OCI-LY1 (cell line): ENCODE measurements around the gene NFKBIB.

Experiments used
- H2AFZ ChIP-seq: fragments of 200-600 bp; sonication (generic), shearing (Covaris generic); 2 replicates; pipeline ENCODE4 v1.6.0; 2014; ENCODE audit warnings: antibody characterized with exemption, mild to moderate bottlenecking, low read length
- H3F3A ChIP-seq: fragments of 200-600 bp; sonication (generic), shearing (Covaris generic); 2 replicates; pipeline ENCODE4 v1.6.0; 2014; ENCODE audit warnings: mild to moderate bottlenecking, antibody characterized with exemption, low read length, moderate library complexity; ENCODE audit not compliant: insufficient read depth
- H3K27ac ChIP-seq: fragments of 200-600 bp; sonication (generic); 2 replicates; pipeline ENCODE4 v1.5.1; 2014; ENCODE audit warnings: low read length, mixed run types, mild to moderate bottlenecking, low read depth; ENCODE audit not compliant: poor library complexity, severe bottlenecking
- H3K27me3 ChIP-seq: fragments of 200-600 bp; sonication (generic); 2 replicates; pipeline ENCODE4 v1.6.0; 2014; ENCODE audit warnings: antibody characterized with exemption, mild to moderate bottlenecking, low read length, moderate library complexity; ENCODE audit not compliant: insufficient read depth
- H3K36me3 ChIP-seq: fragments of 200-600 bp; sonication (generic); 2 replicates; pipeline ENCODE4 v1.6.1; 2014; ENCODE audit warnings: mild to moderate bottlenecking, antibody characterized with exemption, low read length, moderate library complexity, mixed read lengths; ENCODE audit not compliant: insufficient read depth
- H3K4me1 ChIP-seq: fragments of 200-600 bp; sonication (generic); 2 replicates; pipeline ENCODE4 v1.5.1; 2014; ENCODE audit warnings: mild to moderate bottlenecking, low read length, moderate library complexity; ENCODE audit not compliant: insufficient read depth, severe bottlenecking
- H3K4me2 ChIP-seq: fragments of 200-600 bp; sonication (generic), shearing (Covaris generic); 2 replicates; pipeline ENCODE4 v1.6.1; 2014; ENCODE audit warnings: low read length
- H3K4me3 ChIP-seq: fragments of 200-600 bp; sonication (generic); 2 replicates; pipeline ENCODE4 v1.5.1; 2014; ENCODE audit warnings: low read length, low read depth, mild to moderate bottlenecking, mixed read lengths; ENCODE audit not compliant: poor library complexity, severe bottlenecking
- H3K79me2 ChIP-seq: fragments of 200-600 bp; shearing (Covaris generic); 2 replicates; pipeline ENCODE4 v1.6.1; 2016; ENCODE audit warnings: mixed run types, low read length, mixed read lengths; ENCODE audit not compliant: insufficient read depth
- H3K9ac ChIP-seq: fragments of 200-600 bp; sonication (generic), shearing (Covaris generic); 2 replicates; pipeline ENCODE4 v1.6.1; 2014; ENCODE audit warnings: mild to moderate bottlenecking, low read length, mixed read lengths
- H3K9me2 ChIP-seq: fragments of 200-600 bp; sonication (generic), shearing (Covaris generic); 2 replicates; pipeline ENCODE4 v1.6.1; 2014; ENCODE audit warnings: low read depth, mild to moderate bottlenecking, low read length, mixed read lengths
- H3K9me3 ChIP-seq: fragments of 200-600 bp; shearing (Covaris generic); 2 replicates; pipeline ENCODE4 v1.6.1; 2014; ENCODE audit warnings: low read length, mixed read lengths
- H4K20me1 ChIP-seq: fragments of 200-600 bp; sonication (generic), shearing (Covaris generic); 2 replicates; pipeline ENCODE4 v1.6.0; 2016; ENCODE audit warnings: mild to moderate bottlenecking, low read length; ENCODE audit not compliant: insufficient read depth
- CTCF ChIP-seq: fragments of 200-600 bp; sonication (generic), shearing (Covaris generic); IDR thresholded peaks from 2 replicates; pipeline ENCODE4 v1.5.1; 2017; ENCODE audit warnings: mild to moderate bottlenecking, antibody characterized with exemption, low read length, moderate library complexity, mixed read lengths
- EZH2 ChIP-seq: fragments of 200-600 bp; sonication (generic), shearing (Covaris generic); IDR thresholded peaks from 2 replicates; pipeline ENCODE4 v1.8.0; 2017; ENCODE audit warnings: borderline replicate concordance, mixed run types, mild to moderate bottlenecking, antibody characterized with exemption, low read length, moderate library complexity, mixed read lengths

The NFKBIB gene

GRCh38 chr19:38922482-38922881 lies 22.7 kb downstream of the NFKBIB start:
- no peaks in the 10 kb centered on the region for H3K9me3 ChIP-seq
- no peak overlapping the region for H3K4me3 ChIP-seq
- H3F3A ChIP-seq = no peaks in the 10 kb centered on the region
- H2AFZ ChIP-seq = no peak overlapping the region
- H3K27me3 ChIP-seq = no peaks in the 10 kb centered on the region
- H3K36me3 ChIP-seq = peaks cover 42% of the 10 kb centered on the region
- TF ChIP-seq EZH2 (no peak), CTCF (no peak)
- no peaks in the 10 kb centered on the region for H3K4me1 ChIP-seq
- H3K27ac ChIP-seq = no peak overlapping the region
- no peaks in the 10 kb centered on the region for H3K9me2 ChIP-seq
- no peak overlapping the region for H3K4me2 ChIP-seq
- H3K79me2 ChIP-seq = no peaks in the 10 kb centered on the region
- no peaks in the 10 kb centered on the region for H4K20me1 ChIP-seq
- no peak overlapping the region for H3K9ac ChIP-seq

- H3K36me3 ChIP-seq = peaks cover 42% of the 10 kb centered on the region
- H3K9me3 ChIP-seq = no peaks in the 10 kb centered on the region
Observed at GRCh38 chr19:38924388-38924787, 24.6 kb downstream of the NFKBIB start.

GRCh38 chr19:38928391-38929001 lies 28.7 kb downstream of the NFKBIB start:
- no peaks in the 10 kb centered on the region for H3K9me2 ChIP-seq
- no peaks in the 10 kb centered on the region for H3K27me3 ChIP-seq
- no peak overlapping the region for H3K4me3 ChIP-seq
- H3K4me1 ChIP-seq = peaks cover 23% of the 10 kb centered on the region
- no peak overlapping the region for H3K27ac ChIP-seq
- peaks cover 16% of the 10 kb centered on the region; the same call in 1 of the 2 replicates for H3K79me2 ChIP-seq
- TF ChIP-seq CTCF (no peak), EZH2 (no peak)
- no peaks in the 10 kb centered on the region for H3K9me3 ChIP-seq
- H2AFZ ChIP-seq = no peak overlapping the region
- H4K20me1 ChIP-seq = no peaks in the 10 kb centered on the region
- H3K36me3 ChIP-seq = peaks cover 40% of the 10 kb centered on the region
- H3F3A ChIP-seq = no peaks in the 10 kb centered on the region
- no peak overlapping the region for H3K9ac ChIP-seq
- H3K4me2 ChIP-seq = no peak overlapping the region

More at GRCh38 chr19:38924388-38924787, 24.6 kb downstream of the NFKBIB start:
- Histone ChIP-seq H2AFZ (no peak overlapping the region), H4K20me1 (no peaks in the 10 kb centered on the region), H3K4me3 (no peak overlapping the region), H3K27me3 (no peaks in the 10 kb centered on the region), H3K4me2 (no peak overlapping the region), H3K9me2 (no peaks in the 10 kb centered on the region), H3K4me1 (peaks cover 6% of the 10 kb centered on the region), H3F3A (no peaks in the 10 kb centered on the region), H3K79me2 (no peaks in the 10 kb centered on the region), H3K27ac (no peak overlapping the region), H3K9ac (no peak overlapping the region)
- no peak for TF ChIP-seq EZH2
- TF ChIP-seq CTCF = no peak
